ENCODE results near the gene CCDC167. TPM values are rescaled to one million over a fixed set of nuclear protein-coding genes. Genes with fewer than 3 reads are reported as not detected.

The CCDC167 gene
- total RNA-seq, result 18.9 and 31.6 TPM in 2 replicates

DNA sequence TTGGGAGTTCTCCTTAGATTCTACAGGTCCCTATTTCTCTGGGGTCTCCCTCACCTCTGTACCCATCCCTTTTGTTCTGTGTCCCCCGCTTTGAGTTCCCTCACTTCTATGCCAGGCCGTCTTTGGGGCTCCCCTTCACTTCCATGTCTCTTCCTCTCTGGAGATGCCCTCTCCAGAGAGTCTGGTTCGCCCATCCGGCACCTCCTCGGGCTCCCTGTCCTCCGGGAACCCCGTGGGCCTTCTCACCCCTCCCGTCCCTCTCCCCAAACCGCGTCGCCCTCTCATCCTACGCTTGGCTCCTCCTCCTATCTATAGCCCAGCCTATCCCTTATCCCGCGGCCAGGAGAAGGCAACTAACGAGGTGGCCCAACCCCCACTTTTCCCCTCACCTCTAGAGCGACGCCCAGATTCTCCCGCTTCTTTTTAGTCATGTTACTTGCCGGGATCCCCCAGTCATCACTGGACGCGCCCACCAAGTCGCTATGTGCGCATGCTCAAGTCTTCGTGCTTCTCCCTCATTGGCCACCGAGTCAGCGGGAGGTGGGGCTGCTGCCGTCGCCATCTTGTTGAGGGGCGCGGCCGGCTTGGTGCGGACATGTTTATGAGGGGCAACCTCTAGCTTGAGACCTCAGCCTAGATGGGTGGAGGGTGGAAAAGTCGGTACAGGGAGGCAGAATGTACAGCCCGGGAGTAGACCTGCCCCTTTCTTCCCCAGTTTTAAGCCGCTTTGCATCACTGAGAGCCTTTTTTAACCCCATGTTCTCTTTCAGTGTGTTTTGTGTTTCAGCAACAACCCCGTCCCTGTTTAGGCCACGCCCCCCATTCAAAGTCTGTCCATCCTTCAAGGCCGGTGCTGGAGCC lies at the start of gene CCDC167:
TSS of gene CCDC167 (minus strand) at position 461 of the 861 bp plus-strand sequence. CDS start at position 431, 30 bp downstream.

Other genes starting within 250 kb of the CCDC167 start
- gene TBC1D22B, start 242.1 kb downstream of the CCDC167 start, total RNA-seq, result 5.0 and 8.9 TPM in 2 replicates
- 7.8 and 8.6 TPM in 2 replicates for gene TMEM217, start 241.7 kb downstream of the CCDC167 start, total RNA-seq
- gene RNF8, start 145.9 kb downstream of the CCDC167 start, total RNA-seq, result 25.5 and 31.6 TPM in 2 replicates
- gene CMTR1, start 66.7 kb downstream of the CCDC167 start, total RNA-seq, result 26.6 and 32.4 TPM in 2 replicates
- 0.09 and 1.0 TPM in 2 replicates for gene MDGA1, start 198.0 kb upstream of the CCDC167 start, total RNA-seq

Measured in endothelial cell of coronary artery (primary cell).